RKO (cell line): ENCODE results near the gene LAMA3.

ENCODE experiments used
- DNase-seq: peaks from one replicate; pipeline ENCODE4 v3.0.0-alpha.2; 2016; ENCODE audit warnings: low spot score

The LAMA3 gene

GRCh38 chr18:23852236-23853045 lies 163.2 kb downstream of the LAMA3 start:
- DNase-seq = no peak

GRCh38 chr18:23853448-23854195 lies 164.4 kb downstream of the LAMA3 start:
- DNase-seq = no peak

- no peak for DNase-seq
Observed at GRCh38 chr18:23855721-23856120, 166.5 kb downstream of the LAMA3 start.

- DNase-seq = no peak
Observed at GRCh38 chr18:23856466-23857163, 167.4 kb downstream of the LAMA3 start.

- DNase-seq = no peak
Observed at GRCh38 chr18:23857164-23857552, 167.9 kb downstream of the LAMA3 start.

- no peak for DNase-seq
Observed at GRCh38 chr18:23857756-23858155, 168.5 kb downstream of the LAMA3 start.

- DNase-seq = no peak
Observed at GRCh38 chr18:23859466-23860336, 170.4 kb downstream of the LAMA3 start.

GRCh38 chr18:23861326-23861725 lies 172.1 kb downstream of the LAMA3 start:
- no peak for DNase-seq

GRCh38 chr18:23861805-23862470 lies 172.7 kb downstream of the LAMA3 start:
- DNase-seq = no peak

- no peak for DNase-seq
Observed at GRCh38 chr18:23864624-23865023, 175.4 kb downstream of the LAMA3 start.

- no peak for DNase-seq
Observed at GRCh38 chr18:23867006-23867405, 177.8 kb downstream of the LAMA3 start.

- no peak for DNase-seq
Observed at GRCh38 chr18:23868136-23868785, 179.0 kb downstream of the LAMA3 start.

GRCh38 chr18:23870676-23871380 lies 181.6 kb downstream of the LAMA3 start:
- no peak for DNase-seq

GRCh38 chr18:23871410-23871809 lies 182.2 kb downstream of the LAMA3 start:
- no peak for DNase-seq

GRCh38 chr18:23872701-23873550 lies 183.7 kb downstream of the LAMA3 start:
- DNase-seq = no peak

GRCh38 chr18:23875966-23876895 lies 187.0 kb downstream of the LAMA3 start:
- no peak for DNase-seq

- no peak for DNase-seq
Observed at GRCh38 chr18:23876921-23877320, 187.7 kb downstream of the LAMA3 start.

GRCh38 chr18:23877371-23877770 lies 188.1 kb downstream of the LAMA3 start:
- DNase-seq = no peak
